ENCODE results near the gene CLIC4.
"Not testable (repeated sequence)": the region's sequence is repeated elsewhere in the genome, so short reads cannot be mapped to it uniquely, and the experiment has no call there.

The CLIC4 gene

GRCh38 chr1:24743404-24744211 lies 1.6 kb upstream of the CLIC4 start:
- ATAC-seq (replicated peaks) (no peak), DNase-seq (no peak)
- Mint-ChIP-seq H3K9me3 (no peaks in the 10 kb centered on the region), H3K27ac (peak overlapping the region in 1 of 2 donors; percentile 17), H3K4me1 (ENCODE audit: low read depth in 2 of 2) (peaks cover 6 to 14% of the 10 kb centered on the region in 2 donors), H3K27me3 (peaks cover 11 to 13% of the 10 kb centered on the region in 2 donors), H3K4me3 (peak overlapping the region; percentile 74 to 84), H3K36me3 (ENCODE audit: insufficient read depth) (no peaks in the 10 kb centered on the region)

GRCh38 chr1:24745711-24746413 lies 615 bp downstream of the CLIC4 start:
- peak overlapping the region in 1 of 2 donors; percentile 67 for H3K27ac Mint-ChIP-seq
- peaks cover 11 to 12% of the 10 kb centered on the region in 2 donors for H3K27me3 Mint-ChIP-seq
- DNase-seq (no peak), ATAC-seq (replicated peaks) (no peak)
- peaks cover 6 to 14% of the 10 kb centered on the region in 2 donors for H3K4me1 Mint-ChIP-seq (ENCODE audit: low read depth in 2 of 2)
- peak overlapping the region; percentile 72 to 80 for H3K4me3 Mint-ChIP-seq
- H3K9me3 Mint-ChIP-seq = no peaks in the 10 kb centered on the region
- H3K36me3 Mint-ChIP-seq (ENCODE audit: insufficient read depth) = no peaks in the 10 kb centered on the region

GRCh38 chr1:24748191-24749121 lies 3.2 kb downstream of the CLIC4 start:
- Mint-ChIP-seq H3K4me3 (peak overlapping the region in 1 of 2 donors; percentile 37), H3K4me1 (ENCODE audit: low read depth in 2 of 2) (peaks cover 6 to 14% of the 10 kb centered on the region in 2 donors), H3K27ac (no peak overlapping the region), H3K36me3 (ENCODE audit: insufficient read depth) (no peaks in the 10 kb centered on the region), H3K9me3 (no peaks in the 10 kb centered on the region), H3K27me3 (no peaks in the 10 kb centered on the region)
- ATAC-seq (replicated peaks) (no peak), DNase-seq (no peak)

- Mint-ChIP-seq H3K9me3 (no peaks in the 10 kb centered on the region), H3K4me3 (no peak overlapping the region), H3K36me3 (ENCODE audit: insufficient read depth) (no peaks in the 10 kb centered on the region), H3K4me1 (ENCODE audit: low read depth in 2 of 2) (peaks cover 2 to 8% of the 10 kb centered on the region in 2 donors), H3K27ac (no peak overlapping the region), H3K27me3 (peaks cover 0 to 5% of the 10 kb centered on the region in 2 donors)
- DNase-seq = no peak
- no peak for ATAC-seq (replicated peaks)
Measured at GRCh38 chr1:24749252-24749651, 4.0 kb downstream of the CLIC4 start.

GRCh38 chr1:24749886-24750285 lies 4.6 kb downstream of the CLIC4 start:
- Mint-ChIP-seq H3K36me3 (ENCODE audit: insufficient read depth) (no peaks in the 10 kb centered on the region), H3K4me3 (no peak overlapping the region), H3K4me1 (ENCODE audit: low read depth in 2 of 2) (peaks cover 0 to 4% of the 10 kb centered on the region in 2 donors), H3K27ac (no peak overlapping the region), H3K9me3 (no peaks in the 10 kb centered on the region), H3K27me3 (peaks cover 0 to 10% of the 10 kb centered on the region in 2 donors)
- no peak for ATAC-seq (replicated peaks)
- DNase-seq = no peak

- DNase-seq (no peak), ATAC-seq (replicated peaks) (no peak)
- Mint-ChIP-seq H3K9me3 (no peaks in the 10 kb centered on the region), H3K4me1 (ENCODE audit: low read depth in 2 of 2) (no peaks in the 10 kb centered on the region), H3K27ac (no peak overlapping the region), H3K27me3 (peaks cover 0 to 10% of the 10 kb centered on the region in 2 donors), H3K36me3 (ENCODE audit: insufficient read depth) (no peaks in the 10 kb centered on the region), H3K4me3 (no peak overlapping the region)
Measured at GRCh38 chr1:24751833-24752232, 6.6 kb downstream of the CLIC4 start.

- no peaks in the 10 kb centered on the region for H3K9me3 Mint-ChIP-seq
- H3K27me3 Mint-ChIP-seq = peaks cover 0 to 10% of the 10 kb centered on the region in 2 donors
- no peak overlapping the region for H3K4me3 Mint-ChIP-seq
- no peak overlapping the region for H3K27ac Mint-ChIP-seq
- ATAC-seq (replicated peaks) (no peak), DNase-seq (no peak)
- H3K4me1 Mint-ChIP-seq (ENCODE audit: low read depth in 2 of 2) = no peaks in the 10 kb centered on the region
- H3K36me3 Mint-ChIP-seq (ENCODE audit: insufficient read depth) = no peaks in the 10 kb centered on the region
Measured at GRCh38 chr1:24752305-24752704, 7.1 kb downstream of the CLIC4 start.

GRCh38 chr1:24754229-24754628 lies 9.0 kb downstream of the CLIC4 start:
- Mint-ChIP-seq H3K36me3 (ENCODE audit: insufficient read depth) (no peaks in the 10 kb centered on the region), H3K27me3 (peaks cover 0 to 10% of the 10 kb centered on the region in 2 donors), H3K27ac (no peak overlapping the region), H3K4me3 (no peak overlapping the region), H3K4me1 (ENCODE audit: low read depth in 2 of 2) (no peaks in the 10 kb centered on the region), H3K9me3 (no peaks in the 10 kb centered on the region)
- DNase-seq (no peak), ATAC-seq (replicated peaks) (no peak)

GRCh38 chr1:24755323-24755722 lies 10.1 kb downstream of the CLIC4 start:
- not testable (repeated sequence) for H3K36me3 Mint-ChIP-seq (ENCODE audit: insufficient read depth); H3K4me1 Mint-ChIP-seq (ENCODE audit: low read depth in 2 of 2); H3K27ac Mint-ChIP-seq; DNase-seq; H3K27me3 Mint-ChIP-seq; ATAC-seq (replicated peaks); H3K4me3 Mint-ChIP-seq; H3K9me3 Mint-ChIP-seq

GRCh38 chr1:24756395-24756794 lies 11.1 kb downstream of the CLIC4 start:
- ATAC-seq (replicated peaks) (no peak), DNase-seq (no peak)
- Mint-ChIP-seq H3K9me3 (no peaks in the 10 kb centered on the region), H3K36me3 (ENCODE audit: insufficient read depth) (no peaks in the 10 kb centered on the region), H3K27ac (no peak overlapping the region), H3K4me3 (no peak overlapping the region), H3K4me1 (ENCODE audit: low read depth in 2 of 2) (no peaks in the 10 kb centered on the region), H3K27me3 (peaks cover 0 to 10% of the 10 kb centered on the region in 2 donors)

- Mint-ChIP-seq H3K9me3 (no peaks in the 10 kb centered on the region), H3K4me1 (ENCODE audit: low read depth in 2 of 2) (no peaks in the 10 kb centered on the region), H3K4me3 (no peak overlapping the region), H3K27ac (no peak overlapping the region), H3K27me3 (peaks cover 0 to 2% of the 10 kb centered on the region in 2 donors), H3K36me3 (ENCODE audit: insufficient read depth) (no peaks in the 10 kb centered on the region)
- DNase-seq (no peak), ATAC-seq (replicated peaks) (no peak)
Measured at GRCh38 chr1:24759492-24759891, 14.2 kb downstream of the CLIC4 start.

- Mint-ChIP-seq H3K27ac (no peak overlapping the region), H3K9me3 (no peaks in the 10 kb centered on the region), H3K4me3 (no peak overlapping the region), H3K36me3 (ENCODE audit: insufficient read depth) (no peaks in the 10 kb centered on the region), H3K27me3 (no peaks in the 10 kb centered on the region), H3K4me1 (ENCODE audit: low read depth in 2 of 2) (no peaks in the 10 kb centered on the region)
- no peak for DNase-seq
- ATAC-seq (replicated peaks) = no peak
Measured at GRCh38 chr1:24761582-24761981, 16.3 kb downstream of the CLIC4 start.

- no peaks in the 10 kb centered on the region for H3K4me1 Mint-ChIP-seq (ENCODE audit: low read depth in 2 of 2)
- H3K4me3 Mint-ChIP-seq = no peak overlapping the region
- ATAC-seq (replicated peaks) = no peak
- no peaks in the 10 kb centered on the region for H3K36me3 Mint-ChIP-seq (ENCODE audit: insufficient read depth)
- H3K27ac Mint-ChIP-seq = no peak overlapping the region
- no peaks in the 10 kb centered on the region for H3K27me3 Mint-ChIP-seq
- DNase-seq = no peak
- H3K9me3 Mint-ChIP-seq = no peaks in the 10 kb centered on the region
Measured at GRCh38 chr1:24762133-24762676, 17.0 kb downstream of the CLIC4 start.

All from effector memory CD8-positive, alpha-beta T cell (primary cell).